NB4 (cell line): Measurements from ENCODE around the gene KIAA1217.

Experiments
- CTCF ChIP-seq: IDR thresholded peaks from one replicate; pipeline ENCODE4 v1.5.1; 2012; ENCODE audit warnings: low read depth, low read length
- POLR2A ChIP-seq: IDR thresholded peaks from 2 replicates; pipeline ENCODE4 v1.6.1; 2011; ENCODE audit warnings: mild to moderate bottlenecking; ENCODE audit not compliant: insufficient read length; ENCODE audit errors: extremely low read depth

GRCh38 chr10:24439935-24440334 is 231.0 kb downstream of the KIAA1217 start:
- TF ChIP-seq CTCF (no peak), POLR2A (no peak)
